ENCODE measurements around the gene TMEM88. TPM values are rescaled to one million over a fixed set of nuclear protein-coding genes. Genes with fewer than 3 reads are reported as not detected.

TMEM88 gene
- total and polyA plus RNA-seq, 2 donors (not counting 3 experiments of a cell fraction or from before 2014, with no cell fraction given), result 53.4 to 165 TPM

DNA sequence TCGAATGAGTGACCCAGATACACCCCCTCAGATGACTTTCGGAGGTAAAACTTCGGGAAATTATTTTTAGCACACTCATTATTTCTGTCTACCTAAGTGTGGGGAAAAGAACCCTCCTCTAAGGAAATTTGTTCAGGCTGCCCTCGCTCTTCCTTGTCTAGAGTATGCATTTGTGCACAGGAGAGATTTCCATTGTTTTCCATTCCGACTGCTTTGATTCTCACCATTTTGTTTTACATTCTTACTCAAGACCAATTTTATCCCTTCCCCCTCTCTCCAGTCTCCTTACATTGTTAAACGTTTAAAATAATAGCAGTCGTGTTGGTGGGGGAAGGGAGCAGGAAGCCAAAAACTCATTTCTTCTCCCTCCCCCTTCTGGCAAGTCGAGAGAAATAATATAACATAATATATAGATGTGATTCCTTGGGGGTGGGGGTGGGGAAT, 32.2 kb downstream of the TMEM88 start:
- POLR2A ChIA-PET, result no interaction called here
- Histone ChIP-seq H3K4me2 (ENCODE audit: insufficient read depth, low read length) (peak overlapping the region; percentile 95), H3K4me1 (ENCODE audit: control insufficient read depth, extremely low read depth, insufficient read depth, low read length) (peaks cover 45% of the 10 kb centered on the region), H3K36me3 (ENCODE audit: control insufficient read depth in 2 of 2, extremely low read depth in 1 of 2, insufficient read depth in 2 of 2, low read length in 2 of 2) (peaks cover 10 to 13% of the 10 kb centered on the region in 2 experiments), H2AFZ (ENCODE audit: low read depth, low read length) (no peak overlapping the region), H3K9me3 (replicated peaks; ENCODE audit: control insufficient read depth, insufficient read depth, low read length) (no peaks in the 10 kb centered on the region), H3K27ac (ENCODE audit: insufficient read depth, low read depth, low read length) (peak overlapping the region; percentile 94), H3K27me3 (ENCODE audit: control insufficient read depth in 2 of 2, insufficient read depth in 2 of 2, low read length in 2 of 2) (no peaks in the 10 kb centered on the region), H3K9ac (replicated peaks; ENCODE audit: extremely low read depth, insufficient read depth, low read length) (peak overlapping the region; percentile 82), H3K4me3 (replicated peaks in 1 of 3; ENCODE audit: insufficient read depth in 1 of 3, low read depth in 1 of 3, low read length in 3 of 3) (peak overlapping the region; percentile 67 to 76 (median 74)), H3K79me2 (ENCODE audit: control insufficient read depth, insufficient read depth, low read length) (peaks cover 32% of the 10 kb centered on the region), H4K20me1 (replicated peaks; ENCODE audit: control insufficient read depth, extremely low read depth, insufficient read depth, low read length) (no peaks in the 10 kb centered on the region), H3K9me1 (replicated peaks; ENCODE audit: control insufficient read depth, extremely low read depth, insufficient read depth, low read length) (no peaks in the 10 kb centered on the region)
- BruUV-seq (replicated peaks), result no TSS peak
- TF ChIP-seq EZH2 (IDR thresholded peaks at IDR 0.05; ENCODE audit: borderline replicate concordance, low read depth, low read length, severe bottlenecking), result no peak
- peak in 1 of 2 donors; percentile 11 for TF ChIP-seq CTCF (IDR thresholded peaks at IDR 0.05; ENCODE audit: extremely low read depth in 1 of 2, insufficient read depth in 1 of 2, low read depth in 1 of 2, low read length in 2 of 2)
- CTCF ChIA-PET, result no interaction called here
- DNase-seq (ENCODE audit: low read depth, low spot score) (no peak), FAIRE-seq (no peak)
- dilution Hi-C loops (cut with MboI; ENCODE audit: extremely low pct_ligation_motif_present, low sequenced_read_pairs) (no loop called here), intact Hi-C loops (cut with micrococcal nuclease) (loop anchor here (1.0 to 5.0 kb wide), 8 partner anchors 25 to 267 kb away; partner anchors contain the start of genes ALOXE3, CNTROB, KDM6B and NAA38)

GRCh38 chr17:7887482-7888183, 32.8 kb downstream of the TMEM88 start:
- FAIRE-seq (peak; percentile 94), DNase-seq (ENCODE audit: low read depth, low spot score) (peak; percentile 100)
- intact Hi-C loops (cut with micrococcal nuclease), result loop anchor here (1.0 to 5.0 kb wide), 8 partner anchors 25 to 267 kb away; partner anchors contain the start of genes ALOXE3, CNTROB, KDM6B and NAA38
- peak overlapping the region; percentile 94 for H3K27ac ChIP-seq (ENCODE audit: insufficient read depth, low read depth, low read length)
- H3K9me1 ChIP-seq (replicated peaks; ENCODE audit: control insufficient read depth, extremely low read depth, insufficient read depth, low read length), result no peaks in the 10 kb centered on the region
- dilution Hi-C loops (cut with MboI; ENCODE audit: extremely low pct_ligation_motif_present, low sequenced_read_pairs), result no loop called here
- POLR2A ChIA-PET, result no interaction called here
- H3K9ac ChIP-seq (replicated peaks; ENCODE audit: extremely low read depth, insufficient read depth, low read length), result peak overlapping the region; percentile 82
- H3K4me3 ChIP-seq (replicated peaks in 1 of 3; ENCODE audit: insufficient read depth in 1 of 3, low read depth in 1 of 3, low read length in 3 of 3), result peak overlapping the region in 2 of 3 experiments; percentile 50 to 76
- H2AFZ ChIP-seq (ENCODE audit: low read depth, low read length), result peak overlapping the region; percentile 46
- CTCF ChIA-PET, result no interaction called here
- no peaks in the 10 kb centered on the region for H4K20me1 ChIP-seq (replicated peaks; ENCODE audit: control insufficient read depth, extremely low read depth, insufficient read depth, low read length)
- BruUV-seq (replicated peaks), result no TSS peak
- H3K27me3 ChIP-seq (ENCODE audit: control insufficient read depth in 2 of 2, insufficient read depth in 2 of 2, low read length in 2 of 2), result no peaks in the 10 kb centered on the region
- TF ChIP-seq FOS (IDR thresholded peaks at IDR 0.05; ENCODE audit: borderline replicate concordance, insufficient read depth, low read length), result no peak
- TF ChIP-seq POLR2AphosphoS5 (IDR thresholded peaks at IDR 0.05; ENCODE audit: insufficient read depth, low read depth, low read length), result peak; percentile 91
- peak; percentile 74 for TF ChIP-seq POLR2A (IDR thresholded peaks at IDR 0.05; ENCODE audit: low read depth, low read length)
- TF ChIP-seq GATA2 (IDR thresholded peaks at IDR 0.05; ENCODE audit: insufficient read depth, insufficient read length, low read depth, low read length), result peak; percentile 96
- H3K79me2 ChIP-seq (ENCODE audit: control insufficient read depth, insufficient read depth, low read length), result peaks cover 32% of the 10 kb centered on the region
- peak overlapping the region; percentile 95 for H3K4me2 ChIP-seq (ENCODE audit: insufficient read depth, low read length)
- no peaks in the 10 kb centered on the region for H3K9me3 ChIP-seq (replicated peaks; ENCODE audit: control insufficient read depth, insufficient read depth, low read length)
- H3K36me3 ChIP-seq (ENCODE audit: control insufficient read depth in 2 of 2, extremely low read depth in 1 of 2, insufficient read depth in 2 of 2, low read length in 2 of 2), result peaks cover 10 to 15% of the 10 kb centered on the region in 2 experiments
- peaks cover 42% of the 10 kb centered on the region for H3K4me1 ChIP-seq (ENCODE audit: control insufficient read depth, extremely low read depth, insufficient read depth, low read length)

All from endothelial cell of umbilical vein (primary cell).